Activated CD4-positive, alpha-beta T cell treated with anti-CD3 and anti-CD28 coated beads, Interleukin-2, amount 50 U/mL, for 48 hours (primary cell): ENCODE results near the gene DNAH9.

ENCODE experiments used
- DNase-seq, 2 experiments: peaks; one replicate each; pipeline ENCODE4 v3.0.0-alpha.2; 2020

The DNAH9 gene

GRCh38 chr17:11690681-11691080 lies 92.4 kb downstream of the DNAH9 start:
- DNase-seq = no peak

DNA sequence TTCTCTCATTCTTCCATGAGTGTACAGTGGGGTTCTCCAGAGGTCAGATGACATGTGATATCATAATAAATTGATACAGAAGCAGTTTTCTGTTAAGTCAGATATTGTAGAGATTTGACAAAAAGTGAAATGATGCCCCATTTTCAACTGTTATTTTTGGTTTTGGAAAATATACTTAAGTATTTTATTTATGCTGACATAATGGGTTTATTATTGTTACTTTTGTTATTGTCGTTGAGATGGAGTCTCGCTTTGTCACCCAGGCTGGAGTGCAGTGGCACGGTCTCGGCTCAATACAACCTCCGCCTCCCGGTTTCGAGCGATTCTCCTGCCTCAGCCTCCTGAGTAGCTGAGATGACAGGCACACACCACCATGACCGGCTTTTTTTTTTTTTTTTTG lies 94.4 kb downstream of the DNAH9 start:
- DNase-seq = no peak

- no peak for DNase-seq
Observed at GRCh38 chr17:11693284-11693683, 95.0 kb downstream of the DNAH9 start.

DNA sequence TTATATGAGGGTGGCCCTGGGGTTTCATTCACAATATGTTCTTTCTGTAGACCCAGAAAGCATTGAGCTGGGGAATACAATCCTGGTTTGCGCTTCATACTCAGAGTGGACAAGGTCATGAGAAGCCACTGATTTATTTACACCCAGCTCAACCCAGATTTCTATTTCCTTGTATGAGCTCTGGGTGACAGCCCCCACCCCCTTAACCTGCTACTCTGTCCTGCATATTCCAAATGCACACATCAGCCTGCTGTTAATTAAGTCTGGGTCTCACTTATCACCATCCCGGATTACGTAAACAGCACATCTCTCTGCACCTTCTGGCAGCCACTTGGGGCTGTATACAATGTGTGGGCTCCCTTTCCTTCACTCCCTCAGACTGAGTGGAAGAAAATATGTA lies 102.4 kb downstream of the DNAH9 start:
- no peak for DNase-seq

DNA sequence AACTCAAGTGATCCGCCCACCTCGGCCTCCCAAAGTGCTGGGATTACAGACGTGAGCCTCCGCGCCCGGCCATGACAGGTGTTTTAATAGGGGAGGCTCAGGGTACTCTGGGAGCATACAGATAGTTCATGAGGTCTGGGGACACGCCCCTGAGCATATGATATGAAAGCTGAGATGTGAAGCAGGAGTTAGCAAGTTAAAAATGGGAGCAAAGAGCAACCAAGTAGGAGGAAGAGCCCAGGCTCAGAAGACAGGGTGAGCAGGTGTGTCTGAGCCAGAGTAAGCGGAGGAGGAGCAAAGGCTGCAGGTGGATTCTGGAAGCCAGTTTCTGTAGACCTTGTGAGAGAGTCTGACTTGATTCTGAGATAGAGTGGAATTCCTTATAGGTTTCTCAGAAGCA lies 103.6 kb downstream of the DNAH9 start:
- DNase-seq = no peak

GRCh38 chr17:11704041-11704440 lies 105.8 kb downstream of the DNAH9 start:
- DNase-seq = no peak

GRCh38 chr17:11705111-11705510 lies 106.8 kb downstream of the DNAH9 start:
- DNase-seq = no peak

- no peak for DNase-seq
Observed at GRCh38 chr17:11707586-11707985, 109.3 kb downstream of the DNAH9 start.

DNA sequence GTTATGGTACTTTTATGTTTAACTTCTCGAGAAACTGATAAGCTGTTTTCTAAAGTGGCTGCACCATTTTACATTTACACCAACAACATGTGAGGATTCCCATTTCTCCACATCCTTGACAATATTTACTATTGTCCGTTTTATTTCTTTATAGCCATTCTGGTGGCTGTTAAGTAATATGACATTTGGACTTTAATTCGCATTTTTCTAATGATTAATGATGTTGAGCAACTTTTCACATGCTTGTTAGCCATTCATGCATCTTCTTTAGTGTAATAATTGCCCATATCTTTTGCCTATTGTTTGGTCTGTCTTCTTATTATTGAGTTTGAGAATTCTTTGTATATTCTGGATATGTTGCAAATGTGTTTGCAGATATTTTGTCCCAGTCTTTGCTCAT lies 114.2 kb downstream of the DNAH9 start:
- DNase-seq = no peak

DNA sequence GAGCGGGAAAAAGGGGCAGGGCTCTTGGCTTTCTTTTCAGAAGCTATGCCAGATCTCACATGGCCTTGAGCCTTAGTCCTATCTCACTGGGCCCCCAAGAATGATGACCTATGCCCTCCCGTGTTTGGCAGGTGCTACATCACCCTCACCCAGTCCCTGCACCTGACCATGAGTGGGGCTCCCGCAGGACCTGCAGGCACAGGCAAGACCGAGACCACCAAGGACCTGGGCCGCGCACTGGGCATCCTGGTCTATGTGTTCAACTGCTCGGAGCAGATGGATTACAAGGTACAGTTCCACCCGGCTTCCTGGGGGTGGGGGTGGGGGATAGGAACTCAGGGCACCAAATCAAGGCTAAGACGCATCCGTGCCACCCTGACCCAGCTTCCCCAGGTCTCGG lies 120.9 kb downstream of the DNAH9 start:
- DNase-seq = no peak

DNA sequence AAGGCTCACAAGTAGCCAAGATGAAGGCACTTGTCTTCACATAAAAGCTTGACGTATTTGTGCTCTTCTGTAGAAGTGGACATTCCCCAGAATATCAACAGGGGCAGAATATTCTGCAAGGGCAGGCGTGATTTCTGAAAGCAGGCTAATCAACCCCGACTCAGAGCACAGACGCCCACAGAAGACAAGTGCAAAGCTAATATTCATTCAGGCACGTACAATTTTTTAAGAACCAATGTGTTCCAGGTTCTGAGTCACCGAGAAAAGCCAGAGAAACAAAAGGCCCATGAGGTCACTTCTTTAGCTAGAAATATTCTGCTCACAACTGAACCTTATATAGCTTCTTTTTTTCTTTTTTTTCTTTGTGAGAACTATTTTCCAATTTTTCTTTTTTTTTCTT lies 121.6 kb downstream of the DNAH9 start:
- DNase-seq = no peak

DNA sequence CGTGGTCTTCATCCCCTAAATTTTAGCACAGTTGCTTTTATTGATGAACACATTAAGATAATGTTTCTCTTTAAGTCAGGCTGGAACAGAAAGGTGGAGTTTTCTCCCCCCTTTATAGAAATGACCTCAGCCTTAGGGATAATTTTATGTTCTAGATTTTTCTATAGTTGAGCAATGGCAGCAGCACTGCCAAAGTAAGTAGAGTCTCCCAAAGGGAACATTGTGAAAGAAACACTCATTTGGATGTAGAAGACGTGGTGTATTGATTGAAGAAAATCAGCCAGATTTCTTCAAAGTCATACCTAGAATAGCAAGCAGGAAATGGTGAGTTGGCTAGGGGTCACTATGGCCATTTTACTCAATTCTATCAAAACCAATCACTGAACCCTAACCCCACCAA lies 122.5 kb downstream of the DNAH9 start:
- DNase-seq = no peak

DNA sequence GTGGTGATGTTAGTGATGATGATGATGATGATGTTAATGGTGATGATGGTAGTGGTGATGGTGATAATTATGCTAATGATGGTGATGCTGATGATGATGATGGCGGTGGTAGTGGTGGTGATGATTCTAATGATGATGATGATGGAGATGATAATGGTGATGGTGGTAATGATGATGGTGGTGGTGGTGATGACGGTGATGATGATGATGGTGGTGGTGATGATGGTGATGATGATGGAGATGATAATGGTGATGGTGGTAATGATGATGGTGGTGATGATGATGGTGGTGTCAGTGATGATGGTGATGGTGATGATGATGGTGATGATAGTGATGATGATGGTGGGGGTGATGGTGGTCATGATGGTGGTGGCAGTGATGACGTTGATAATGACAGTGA lies 132.5 kb downstream of the DNAH9 start:
- DNase-seq = no peak

- DNase-seq = no peak
Observed at GRCh38 chr17:11736613-11737312, 138.5 kb downstream of the DNAH9 start.

GRCh38 chr17:11737313-11737679 lies 139.0 kb downstream of the DNAH9 start:
- no peak for DNase-seq

GRCh38 chr17:11738151-11738550 lies 139.9 kb downstream of the DNAH9 start:
- no peak for DNase-seq

- DNase-seq = no peak
Observed at GRCh38 chr17:11739351-11739750, 141.1 kb downstream of the DNAH9 start.

DNA sequence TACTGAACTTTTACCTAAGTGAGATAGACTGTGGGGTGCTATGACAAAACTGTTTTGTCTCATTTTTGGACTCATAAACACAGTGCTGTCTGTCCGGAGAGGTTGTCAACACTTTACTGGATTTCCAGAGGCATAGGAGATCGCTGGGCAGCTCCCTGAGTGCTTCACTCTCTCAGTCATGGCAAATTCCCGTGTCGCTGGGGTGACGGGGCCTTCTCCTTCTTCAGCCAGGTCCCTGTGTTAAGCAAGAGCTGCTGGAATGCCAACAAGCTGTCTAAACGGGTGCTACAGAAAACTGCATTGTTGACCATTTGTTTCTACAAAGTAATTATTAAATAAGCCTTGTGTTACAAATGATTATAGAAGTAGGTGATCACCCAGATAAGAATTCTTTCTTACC lies 141.6 kb downstream of the DNAH9 start:
- no peak for DNase-seq

DNA sequence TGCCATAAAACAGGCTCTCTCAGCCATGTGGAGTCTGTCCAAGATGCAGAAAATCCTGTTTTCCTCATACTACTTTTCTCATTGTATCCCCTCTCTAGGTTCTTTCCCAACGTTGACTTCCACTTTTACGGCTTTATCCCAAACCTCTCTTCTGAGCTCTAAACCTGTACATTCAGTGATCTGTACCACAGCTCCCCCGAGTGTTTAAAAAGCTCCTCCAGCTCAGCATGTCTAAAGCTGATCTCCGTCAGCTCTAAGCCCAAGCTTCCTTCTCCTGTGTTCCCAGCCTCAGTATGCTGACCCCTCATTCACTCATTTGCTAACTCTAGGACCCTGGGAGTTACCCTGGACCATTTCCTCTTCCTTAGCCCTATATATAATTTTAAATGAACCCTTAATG lies 144.6 kb downstream of the DNAH9 start:
- no peak for DNase-seq

DNA sequence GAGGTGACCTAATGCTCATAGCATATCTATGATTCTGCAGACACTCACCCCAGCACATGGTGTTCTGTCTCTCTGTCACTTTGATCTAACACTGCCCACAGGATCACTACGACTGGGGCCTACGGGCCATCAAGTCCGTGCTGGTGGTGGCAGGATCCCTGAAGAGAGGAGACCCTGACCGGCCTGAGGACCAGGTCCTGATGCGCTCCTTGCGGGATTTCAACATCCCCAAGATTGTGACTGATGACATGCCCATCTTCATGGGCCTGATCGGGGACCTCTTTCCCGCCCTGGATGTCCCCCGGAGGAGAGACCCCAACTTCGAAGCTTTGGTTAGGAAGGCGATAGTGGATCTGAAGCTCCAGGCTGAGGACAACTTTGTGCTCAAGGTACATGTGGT lies 146.4 kb downstream of the DNAH9 start:
- no peak for DNase-seq

- DNase-seq = no peak
Observed at GRCh38 chr17:11747441-11747840, 149.2 kb downstream of the DNAH9 start.

DNA sequence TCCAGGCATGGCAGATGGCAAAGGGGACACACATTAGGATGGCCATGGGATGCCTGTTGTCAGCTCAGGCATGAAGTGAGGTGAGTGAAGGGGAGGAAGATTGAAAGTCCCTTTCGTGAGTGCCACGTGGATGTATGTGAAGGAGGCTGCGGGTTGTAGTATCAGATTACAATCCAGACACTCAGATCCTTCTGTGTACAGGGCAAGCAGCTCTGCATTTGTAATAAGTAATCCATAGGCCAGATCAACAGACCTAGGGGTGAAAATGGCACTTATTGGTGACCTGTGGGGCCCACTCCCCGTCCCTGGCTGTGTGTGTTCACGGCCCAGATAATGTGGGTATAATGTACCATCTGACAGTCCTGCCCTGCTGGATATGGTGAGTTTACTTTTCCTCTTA lies 159.5 kb downstream of the DNAH9 start:
- DNase-seq = no peak

GRCh38 chr17:11768106-11768505 lies 169.8 kb downstream of the DNAH9 start:
- DNase-seq = no peak

DNA sequence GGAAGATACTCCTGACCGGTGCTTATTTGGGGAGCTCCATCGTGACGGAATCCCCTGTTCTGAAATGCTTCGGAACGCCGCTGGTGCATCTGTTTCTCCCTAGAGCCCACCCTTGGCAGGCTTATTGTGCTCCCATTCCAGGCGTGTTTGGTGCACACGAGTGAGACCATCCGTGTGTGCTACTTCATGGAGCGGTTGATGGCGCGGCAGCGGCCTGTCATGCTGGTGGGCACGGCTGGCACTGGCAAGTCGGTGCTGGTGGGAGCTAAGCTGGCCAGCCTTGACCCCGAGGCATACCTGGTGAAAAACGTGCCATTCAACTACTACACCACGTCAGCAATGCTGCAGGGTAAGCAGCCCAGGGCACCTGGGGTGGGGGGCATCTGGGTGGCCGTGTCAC lies 170.7 kb downstream of the DNAH9 start:
- no peak for DNase-seq

GRCh38 chr17:11772031-11772430 lies 173.8 kb downstream of the DNAH9 start:
- no peak for DNase-seq

DNA sequence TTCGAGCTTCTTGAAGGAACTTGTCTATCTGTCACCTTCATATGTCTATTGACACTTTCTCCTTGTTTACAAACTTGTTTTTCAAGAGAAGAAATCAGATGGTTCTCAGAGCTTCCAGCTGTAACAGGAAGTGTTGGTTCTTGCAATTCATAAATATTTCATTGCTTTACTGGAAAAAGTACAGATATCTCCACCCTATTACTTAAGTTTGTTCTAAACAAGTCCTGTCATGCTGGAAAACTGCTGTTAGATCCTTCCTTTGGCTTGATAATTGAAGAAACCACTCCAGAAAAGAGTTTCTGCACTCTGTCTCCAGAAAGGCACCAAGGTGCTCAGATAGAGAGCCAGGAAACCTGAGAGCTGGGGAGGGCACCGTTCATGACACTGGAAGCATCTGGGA lies 181.6 kb downstream of the DNAH9 start:
- no peak for DNase-seq
